AG04450 (cell line): Measurements from ENCODE around the gene TMC4. TPM values are rescaled to one million over a fixed set of nuclear protein-coding genes. Genes with fewer than 3 reads are reported as not detected.

Source experiments
- CTCF ChIA-PET: fragments of 300-600, 350-600 bp; formaldehyde crosslinking; extraction: SDS; loops from one replicate; lab custom pipeline; 2022; ENCODE audit warnings: antibody characterized with exemption, inconsistent platforms; lab: Charles Lee
- POLR2A ChIA-PET: fragments of 350-600 bp; formaldehyde crosslinking; extraction: SDS; loops from one replicate; lab custom pipeline; 2021; ENCODE audit warnings: antibody characterized with exemption, inconsistent platforms; lab: Yijun Ruan, JAX
- DNase-seq: peaks from one replicate; pipeline ENCODE4 v3.0.0-alpha.2; 2011; ENCODE audit warnings: low read depth, low spot score
- H3K27ac ChIP-seq: one replicate; pipeline ENCODE4 v1.5.1; 2012; ENCODE audit warnings: low read depth, low read length, control low read depth
- H3K27me3 ChIP-seq: one replicate; pipeline ENCODE4 v1.6.0; 2012; ENCODE audit warnings: low read length; ENCODE audit not compliant: control insufficient read depth, insufficient read depth
- H3K4me3 ChIP-seq: 2 replicates; pipeline ENCODE4 v1.5.1; 2011; ENCODE audit warnings: mild to moderate bottlenecking, low read depth, low read length, control low read depth
- H3K9me3 ChIP-seq: 2 replicates; pipeline ENCODE4 v1.5.1; 2012; ENCODE audit warnings: low read length; ENCODE audit not compliant: control insufficient read depth, insufficient read depth
- polyA plus RNA-seq: library from polyadenylated mRNA; depleted of rRNA; stranded (reverse); fragments of >200 nt; gene quantifications from 2 replicates; pipeline ENCODE4 v1.2.3, GENCODE V29; 2011
- TF ChIP-seq, protein P1 (sequence below): IDR thresholded peaks from 2 replicates; pipeline ENCODE4 v1.5.1; 2011; ENCODE audit warnings: low read depth, low read length, control low read depth, inconsistent platforms

TMC4 gene
- polyA plus RNA-seq, 1 experiment = 1.5 TPM

DNA sequence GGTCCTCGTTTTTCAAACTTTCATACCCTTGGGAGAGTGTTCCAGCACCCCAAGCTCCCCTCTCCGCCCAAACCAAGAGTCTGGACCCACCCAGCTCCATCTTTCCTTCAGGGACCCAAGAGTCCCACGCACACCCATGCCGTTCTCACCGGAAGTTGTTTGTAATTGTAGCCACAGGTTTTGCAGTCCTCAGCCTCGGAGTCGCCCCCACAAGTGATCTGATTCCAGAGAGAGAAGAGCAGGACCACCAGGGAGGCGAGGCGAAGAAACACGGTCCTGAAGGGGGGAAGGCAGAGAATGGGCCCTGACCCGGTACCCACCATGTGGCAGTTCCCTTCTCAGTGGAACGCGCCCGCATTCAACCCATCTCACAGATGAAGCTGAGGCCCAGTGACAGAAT is 10.1 kb downstream of the TMC4 start:
- DNase-seq = no peak
- Histone ChIP-seq H3K27me3 (no peaks in the 10 kb centered on the region), H3K27ac (no peak overlapping the region), H3K9me3 (peaks cover 23% of the 10 kb centered on the region), H3K4me3 (peak overlapping the region; percentile 60; the same call in 1 of the 2 replicates)
- TF ChIP-seq, protein P1, sequence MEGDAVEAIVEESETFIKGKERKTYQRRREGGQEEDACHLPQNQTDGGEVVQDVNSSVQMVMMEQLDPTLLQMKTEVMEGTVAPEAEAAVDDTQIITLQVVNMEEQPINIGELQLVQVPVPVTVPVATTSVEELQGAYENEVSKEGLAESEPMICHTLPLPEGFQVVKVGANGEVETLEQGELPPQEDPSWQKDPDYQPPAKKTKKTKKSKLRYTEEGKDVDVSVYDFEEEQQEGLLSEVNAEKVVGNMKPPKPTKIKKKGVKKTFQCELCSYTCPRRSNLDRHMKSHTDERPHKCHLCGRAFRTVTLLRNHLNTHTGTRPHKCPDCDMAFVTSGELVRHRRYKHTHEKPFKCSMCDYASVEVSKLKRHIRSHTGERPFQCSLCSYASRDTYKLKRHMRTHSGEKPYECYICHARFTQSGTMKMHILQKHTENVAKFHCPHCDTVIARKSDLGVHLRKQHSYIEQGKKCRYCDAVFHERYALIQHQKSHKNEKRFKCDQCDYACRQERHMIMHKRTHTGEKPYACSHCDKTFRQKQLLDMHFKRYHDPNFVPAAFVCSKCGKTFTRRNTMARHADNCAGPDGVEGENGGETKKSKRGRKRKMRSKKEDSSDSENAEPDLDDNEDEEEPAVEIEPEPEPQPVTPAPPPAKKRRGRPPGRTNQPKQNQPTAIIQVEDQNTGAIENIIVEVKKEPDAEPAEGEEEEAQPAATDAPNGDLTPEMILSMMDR = no peak
- ChIA-PET CTCF (interaction anchor here (0.7 kb wide), 1 partner anchor 27 kb away, joined by 3 read pairs; the partner anchor contains the start of gene MBOAT7), POLR2A (interaction anchor here (0.7 kb wide), 1 partner anchor 9 kb away, joined by 3 read pairs; no protein-coding TSS in a partner anchor)

DNA sequence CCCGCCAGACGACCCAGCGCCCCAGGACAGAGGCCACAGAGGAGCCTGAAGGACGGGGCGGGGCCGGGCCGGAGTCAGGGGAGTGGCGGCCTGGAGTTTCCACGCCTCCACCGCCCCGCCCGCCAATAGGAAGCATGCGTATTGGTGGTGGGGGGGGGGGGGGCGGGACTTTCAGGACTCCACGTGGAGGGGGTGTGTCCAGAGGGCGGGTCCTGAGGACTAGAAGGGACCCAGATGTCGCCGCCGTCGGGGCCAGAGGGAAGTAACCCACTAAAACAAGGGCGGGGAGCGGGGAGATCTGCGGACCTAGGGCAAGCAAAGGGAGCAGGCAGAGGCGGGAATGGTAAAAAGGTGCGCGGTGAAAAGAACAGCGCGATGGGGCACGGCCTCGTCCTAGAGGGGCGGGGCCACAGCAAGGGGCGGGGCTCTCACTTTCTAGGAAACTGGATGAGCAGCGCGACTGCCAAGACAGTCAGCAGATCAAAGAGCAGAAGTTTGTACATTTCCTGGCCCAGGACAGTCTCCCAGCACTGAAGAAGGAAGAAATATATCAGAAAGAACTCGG is 10.6 kb downstream of the TMC4 start:
- DNase-seq = no peak
- TF ChIP-seq, protein P1 = no peak

DNA sequence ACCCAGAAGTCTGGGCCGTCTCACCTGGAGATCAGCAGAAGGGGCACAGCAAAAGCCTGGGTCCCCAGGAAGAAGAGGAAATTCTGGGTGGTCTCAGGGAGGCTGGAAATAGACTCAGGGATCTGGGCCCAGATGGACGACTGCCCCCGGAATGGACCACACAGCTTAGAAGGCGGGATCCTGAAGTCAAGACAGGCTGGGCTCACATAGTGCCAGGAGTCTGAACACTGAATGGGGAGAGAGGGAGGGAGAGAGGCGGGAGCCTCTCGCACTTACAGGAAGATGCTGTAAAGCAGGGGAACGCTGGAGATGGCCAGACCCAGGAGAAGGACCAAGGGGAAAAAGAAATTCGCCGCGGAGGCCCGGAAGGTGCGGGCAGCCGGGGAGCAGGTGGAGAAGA is 12.1 kb downstream of the TMC4 start:
- CTCF ChIA-PET = interaction anchor here (1.3 kb wide), 1 partner anchor 9 kb away, joined by 3 read pairs; no protein-coding TSS in a partner anchor
- peak overlapping the region; percentile 77 for H3K4me3 ChIP-seq
- TF ChIP-seq, protein P1 = no peak
- peaks cover 23% of the 10 kb centered on the region for H3K9me3 ChIP-seq
- H3K27me3 ChIP-seq = no peaks in the 10 kb centered on the region
- peak overlapping the region; percentile 97 for H3K27ac ChIP-seq
- DNase-seq = no peak
- POLR2A ChIA-PET = interaction anchor here (1.0 to 2.5 kb wide), 3 partner anchors 22 to 28 kb away, joined by 3 to 16 read pairs (median 5); partner anchors contain the start of genes CNOT3 and MBOAT7

More for the DNA sequence above, 10.6 kb downstream of the TMC4 start:
- Histone ChIP-seq H3K9me3 (peaks cover 23% of the 10 kb centered on the region), H3K4me3 (peak overlapping the region; percentile 60), H3K27ac (no peak overlapping the region), H3K27me3 (no peaks in the 10 kb centered on the region)
- POLR2A ChIA-PET = interaction anchor here (0.7 kb wide), 1 partner anchor 9 kb away, joined by 3 read pairs; no protein-coding TSS in a partner anchor
- CTCF ChIA-PET = no interaction called here

DNA sequence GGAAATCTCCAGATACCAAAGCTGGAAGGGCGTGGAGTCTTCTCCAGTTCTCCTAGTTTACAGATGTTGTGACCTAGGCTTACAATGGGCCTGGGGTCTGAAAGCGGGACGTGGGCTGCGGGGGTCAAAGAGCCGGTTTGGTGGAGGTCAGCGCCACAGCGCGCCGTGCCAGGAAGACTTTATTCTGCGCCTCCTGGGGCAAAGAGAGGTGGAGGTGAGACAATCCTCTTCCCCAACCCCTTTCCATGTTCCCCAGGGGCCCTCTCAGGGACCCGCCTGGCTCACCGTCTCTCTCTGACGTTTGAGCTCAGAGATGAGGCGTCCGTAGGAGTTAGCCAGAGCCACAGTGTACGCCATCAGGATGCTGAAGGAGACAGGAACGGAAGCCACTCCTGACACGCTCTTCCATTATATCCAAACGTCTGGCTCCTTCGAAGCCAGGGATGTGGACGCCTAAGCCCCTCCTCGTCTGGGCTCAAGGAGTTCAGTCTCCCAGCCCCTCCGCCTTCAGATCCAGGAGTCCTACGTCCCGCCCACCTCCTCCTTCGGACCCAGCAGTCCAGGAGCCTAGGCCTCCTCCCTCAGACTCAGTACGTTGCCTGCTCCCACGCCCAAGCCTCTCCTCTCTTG is 12.7 kb downstream of the TMC4 start:
- H3K4me3 ChIP-seq = peak overlapping the region; percentile 77
- DNase-seq = no peak
- peaks cover 18% of the 10 kb centered on the region for H3K9me3 ChIP-seq
- peak overlapping the region; percentile 97 for H3K27ac ChIP-seq
- TF ChIP-seq, protein P1 = no peak
- H3K27me3 ChIP-seq = no peaks in the 10 kb centered on the region
- ChIA-PET CTCF (interaction anchor here (0.7 to 1.3 kb wide), 3 partner anchors 10 to 28 kb away, joined by 3 read pairs; no protein-coding TSS in a partner anchor), POLR2A (interaction anchor here (1.0 to 2.5 kb wide), 6 partner anchors 8 to 40 kb away, joined by 3 to 16 read pairs (median 6); partner anchors contain the start of genes CNOT3, MBOAT7 and RPS9)
